Stimulated activated CD8-positive, alpha-beta memory T cell treated with anti-CD3 and anti-CD28 coated beads, Interleukin-12 subunit alpha, Interleukin-12 subunit beta, amount 100 ng/mL, for 24 hours (primary cell): Measurements from ENCODE around the gene CNBD2.
"Not testable (repeated sequence)": the region's sequence is repeated elsewhere in the genome, so short reads cannot be mapped to it uniquely, and the experiment has no call there.

Source experiments
- DNase-seq: peaks from one replicate; pipeline ENCODE4 v3.0.0-alpha.2; 2020; ENCODE audit errors: extremely low read depth

The CNBD2 gene

DNA sequence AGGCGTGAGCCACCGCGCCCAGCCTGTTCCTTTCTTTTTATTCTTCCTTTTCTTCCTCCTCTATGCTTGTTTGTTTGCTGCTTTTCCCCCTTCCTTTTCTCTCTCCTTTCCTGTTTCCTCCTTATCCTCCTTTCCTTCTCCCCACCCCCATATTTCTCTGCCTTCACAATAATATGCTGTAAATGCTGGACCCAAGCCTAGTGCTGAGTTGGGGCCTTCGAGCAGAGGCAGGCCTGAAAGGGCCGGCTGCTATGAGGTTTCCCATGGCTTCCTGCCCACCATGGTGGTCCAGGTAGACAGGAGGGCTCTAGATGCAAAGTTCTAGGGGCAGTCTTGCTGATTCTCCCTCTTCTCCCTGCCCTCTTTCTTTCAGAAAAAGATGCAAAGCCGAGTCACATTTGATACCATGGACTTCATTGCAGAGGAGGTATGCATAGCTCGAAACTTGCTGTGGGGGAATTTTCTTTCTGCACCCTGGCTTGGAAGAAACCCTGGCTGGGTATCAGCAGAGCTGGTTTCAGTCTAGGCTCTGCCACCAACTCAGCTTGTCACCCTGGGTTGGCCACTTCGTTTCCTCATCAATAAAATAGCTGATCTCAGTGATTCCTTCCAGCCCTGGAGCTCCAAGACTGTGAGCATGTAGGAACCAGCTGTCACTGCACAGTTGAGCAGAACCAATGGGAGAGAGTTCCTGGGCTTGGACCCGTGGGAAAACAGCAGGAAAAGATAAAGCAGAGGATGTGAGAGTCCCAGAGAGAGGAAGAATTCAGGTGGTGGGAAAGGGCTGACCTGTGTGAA, 7.4 kb downstream of the CNBD2 start:
- no peak for DNase-seq

DNA sequence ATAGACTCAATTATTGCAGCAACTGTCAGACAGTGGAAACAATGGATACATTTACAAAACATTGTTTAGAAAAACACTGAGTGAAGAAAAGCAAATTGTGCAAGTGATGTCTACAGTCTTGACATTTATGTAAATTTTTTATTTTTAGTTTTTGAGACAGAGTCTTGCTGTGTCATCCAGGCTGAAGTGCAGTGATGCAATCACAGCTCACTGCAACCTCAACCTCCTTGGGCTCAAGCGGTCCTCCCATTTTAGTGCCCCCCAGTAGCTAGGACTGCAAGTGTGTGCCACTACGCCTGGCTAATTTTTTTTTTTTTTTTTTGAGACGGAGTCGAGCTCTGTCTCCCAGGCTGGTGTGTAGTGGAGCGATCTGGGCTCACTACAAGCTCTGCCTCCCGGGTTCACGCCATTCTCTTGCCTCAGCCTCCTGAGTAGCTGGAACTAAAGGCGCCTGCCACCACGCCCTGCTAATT, 9.7 kb downstream of the CNBD2 start:
- no peak for DNase-seq

DNA sequence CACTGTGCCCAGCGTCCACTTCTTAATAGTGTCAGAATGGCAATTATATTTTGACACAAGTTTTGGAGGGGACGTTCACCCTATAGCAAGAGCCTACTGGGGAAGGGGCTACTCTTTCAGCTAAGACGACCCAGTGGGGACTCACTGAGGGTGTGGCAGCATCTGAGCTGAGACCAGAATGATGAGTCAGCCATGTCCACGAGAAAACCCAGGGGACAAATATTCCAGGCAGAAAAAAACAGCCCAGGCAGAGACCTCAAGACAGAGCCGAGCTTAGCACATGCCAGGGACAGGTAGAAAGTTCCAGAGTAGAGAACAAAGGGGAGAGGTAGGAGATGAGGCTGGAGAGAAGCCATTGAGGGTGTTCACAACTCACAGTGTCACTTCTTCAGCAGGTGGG, 11.2 kb downstream of the CNBD2 start:
- DNase-seq = no peak

DNA sequence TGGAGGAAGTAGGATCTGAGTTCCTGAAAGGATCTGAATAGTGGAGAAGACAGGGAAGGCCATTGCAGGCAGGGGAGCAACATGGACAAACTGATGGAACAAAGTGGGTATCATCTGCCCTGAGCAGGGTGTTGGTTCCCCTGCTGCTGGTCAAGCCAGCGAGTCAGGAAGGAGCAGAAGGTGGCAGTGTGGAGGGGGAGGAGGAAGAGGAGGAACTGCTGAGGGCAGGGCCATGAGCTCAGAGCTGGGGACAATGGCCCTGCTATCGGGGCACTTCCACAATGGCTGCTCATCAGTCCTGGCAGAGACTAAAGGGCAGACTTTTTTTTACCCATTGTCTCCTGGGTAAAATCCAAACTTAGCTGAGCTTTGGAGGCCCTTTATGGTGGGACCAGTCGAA, 13.6 kb downstream of the CNBD2 start:
- no peak for DNase-seq

DNA sequence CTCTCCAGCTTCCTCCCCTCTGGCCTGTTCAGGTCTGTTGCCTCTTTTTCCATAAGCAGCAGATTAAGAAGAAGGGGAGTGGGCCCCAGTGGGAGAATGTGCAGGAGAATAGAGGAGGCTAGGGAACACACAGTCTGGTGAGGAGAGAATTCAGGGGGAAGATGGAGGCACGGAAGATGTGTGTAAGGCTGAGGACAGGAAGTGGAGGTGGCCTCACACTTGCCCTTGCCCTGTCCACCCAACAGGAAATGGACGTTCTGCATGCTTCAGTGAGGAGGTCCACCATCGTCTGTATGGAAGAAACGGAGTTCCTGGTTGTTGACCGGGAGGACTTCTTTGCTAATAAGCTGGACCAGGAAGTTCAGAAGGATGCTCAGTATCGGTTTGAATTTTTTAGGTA, 16.0 kb downstream of the CNBD2 start:
- DNase-seq = no peak

DNA sequence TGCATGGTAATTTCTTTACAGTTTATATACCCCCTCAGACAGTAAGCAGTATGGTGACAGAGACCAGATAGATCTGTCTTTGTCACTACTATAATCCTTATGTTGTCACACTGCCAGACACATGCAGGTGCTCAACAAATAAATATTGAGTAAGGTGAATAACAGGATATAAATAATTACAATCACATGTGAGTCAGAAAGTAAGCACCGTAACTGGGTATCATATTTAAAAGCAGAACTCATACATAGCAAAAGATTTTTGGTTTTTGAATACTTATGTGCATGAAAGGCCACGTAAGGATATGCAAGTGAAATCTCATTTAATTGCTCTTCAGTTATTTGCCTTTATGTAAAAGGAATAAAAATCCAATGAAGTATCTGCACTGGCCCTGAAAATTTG, 17.4 kb downstream of the CNBD2 start:
- no peak for DNase-seq

DNA sequence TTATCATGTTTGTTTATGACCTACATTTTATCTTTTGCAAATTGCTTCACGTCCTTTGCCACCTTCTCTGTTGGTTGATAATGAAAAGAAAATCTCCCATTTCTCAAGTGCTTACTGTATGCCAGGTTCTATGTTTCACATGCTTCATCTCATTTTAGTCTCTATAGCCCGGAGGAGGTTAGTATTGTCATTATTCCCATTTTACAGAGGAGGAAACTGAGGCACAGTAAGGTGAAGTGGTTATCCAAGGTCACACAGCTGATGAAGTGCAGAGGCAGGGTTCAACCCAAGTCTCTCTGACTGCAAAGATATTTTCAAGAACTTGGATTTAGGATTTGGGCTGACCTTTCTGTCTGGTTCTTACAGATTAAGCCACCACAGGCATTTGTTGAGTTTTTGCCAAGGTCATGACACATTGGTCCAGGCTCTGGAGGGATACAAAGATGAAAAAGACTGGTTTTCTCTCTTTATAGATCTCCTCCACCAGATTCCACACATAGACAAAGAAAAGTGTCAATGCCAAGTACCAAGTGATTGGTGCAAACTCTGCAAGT, 20.6 kb downstream of the CNBD2 start:
- DNase-seq = no peak

DNA sequence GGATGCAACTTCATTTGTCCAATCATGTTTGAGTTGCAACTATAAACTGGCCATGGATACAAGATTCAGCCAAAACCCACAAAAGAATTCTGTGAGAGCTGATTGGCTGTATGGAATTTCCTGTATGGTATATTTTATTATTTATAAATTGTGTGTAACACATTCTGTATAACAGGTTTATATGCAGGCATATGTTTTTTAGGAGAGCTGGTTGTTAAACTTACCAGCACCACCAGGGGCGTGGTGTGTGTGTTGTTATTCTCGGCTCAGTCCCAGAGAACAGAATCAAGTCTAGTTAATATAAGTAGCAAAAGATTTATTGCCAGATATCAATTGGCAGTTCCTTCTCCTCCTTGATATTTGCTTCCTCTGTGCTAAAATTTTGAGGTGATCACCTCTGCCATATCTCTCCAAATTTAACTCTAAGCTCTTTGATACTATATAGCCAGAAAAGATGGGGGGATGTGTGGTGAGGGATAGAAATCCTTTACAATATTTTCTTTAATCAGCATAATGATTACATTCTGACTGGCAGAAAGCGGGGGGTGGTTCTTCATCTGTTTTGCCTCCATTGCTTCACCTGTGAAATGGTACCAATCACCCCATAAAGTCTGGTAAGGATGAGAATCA, 22.9 kb downstream of the CNBD2 start:
- DNase-seq = no peak

DNA sequence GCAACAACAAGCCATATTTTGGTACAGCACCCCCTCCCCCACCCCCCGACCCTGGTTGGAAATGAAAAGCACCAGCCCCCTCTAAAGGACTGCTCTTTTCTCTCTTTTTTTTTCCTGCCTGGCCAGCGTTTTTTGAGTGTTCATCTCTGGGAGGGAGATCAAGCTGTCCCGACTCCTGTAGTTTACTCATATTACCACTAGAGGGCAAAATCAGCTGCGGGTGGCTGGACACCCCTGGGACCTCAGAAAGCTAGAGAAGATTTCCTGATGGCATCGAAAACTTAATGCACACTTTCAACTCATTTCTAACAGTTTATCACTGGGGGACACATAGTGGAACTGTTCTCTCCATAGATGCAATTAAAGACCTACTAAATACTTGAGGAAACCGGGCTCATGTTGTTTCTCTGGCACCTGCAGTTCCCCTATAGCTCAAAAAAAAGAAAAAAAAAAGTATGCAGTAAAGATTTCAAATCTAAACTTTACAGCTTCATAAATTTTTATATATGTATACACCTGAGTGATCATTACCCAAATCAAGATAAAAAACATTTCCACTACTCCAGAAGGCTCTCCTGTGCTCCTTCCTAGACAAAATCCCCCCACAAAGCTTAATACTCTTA, 24.4 kb downstream of the CNBD2 start:
- DNase-seq = no peak

DNA sequence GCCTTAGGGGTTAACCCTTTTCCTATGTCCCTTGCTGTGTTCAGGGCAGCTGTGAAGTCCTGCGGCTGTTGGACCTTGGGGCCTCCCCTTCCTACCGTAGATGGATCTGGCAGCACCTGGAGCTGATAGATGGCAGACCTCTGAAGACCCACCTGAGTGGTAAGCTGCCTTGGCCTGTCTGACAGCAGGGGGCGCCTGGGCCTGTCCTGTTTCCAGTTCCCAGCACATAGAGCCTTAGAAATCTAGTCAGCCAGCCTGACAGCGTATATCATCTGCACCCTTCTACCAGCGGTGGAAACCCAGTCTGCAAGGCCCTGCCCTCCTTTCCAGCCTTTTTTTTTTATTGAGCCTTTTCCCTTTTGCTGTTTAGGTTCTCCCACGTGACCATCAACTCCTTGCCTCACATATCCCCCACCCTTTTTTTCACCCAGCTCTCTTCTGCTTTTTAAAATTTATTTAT, 26.6 kb downstream of the CNBD2 start:
- peak; percentile 45 for DNase-seq

DNA sequence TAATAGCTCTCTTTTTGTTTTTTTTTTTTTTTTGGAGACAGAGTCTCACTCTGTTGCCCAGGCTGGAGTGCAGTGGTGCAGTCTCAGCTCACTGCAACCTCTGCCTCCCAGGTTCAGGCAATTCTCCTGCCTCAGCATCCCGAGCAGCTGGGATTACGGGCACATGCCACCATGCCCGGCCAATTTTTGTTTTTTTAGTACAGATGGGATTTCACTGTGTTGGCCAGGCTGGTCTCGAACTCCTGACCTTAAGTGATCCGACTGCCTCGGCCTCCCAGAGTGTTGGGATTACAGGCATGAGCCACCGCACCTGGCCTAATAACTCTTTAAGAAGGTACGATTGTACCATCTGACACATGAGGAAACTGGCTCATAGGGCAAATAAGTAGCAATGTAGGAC, 28.1 kb downstream of the CNBD2 start:
- DNase-seq = not testable (repeated sequence)

DNA sequence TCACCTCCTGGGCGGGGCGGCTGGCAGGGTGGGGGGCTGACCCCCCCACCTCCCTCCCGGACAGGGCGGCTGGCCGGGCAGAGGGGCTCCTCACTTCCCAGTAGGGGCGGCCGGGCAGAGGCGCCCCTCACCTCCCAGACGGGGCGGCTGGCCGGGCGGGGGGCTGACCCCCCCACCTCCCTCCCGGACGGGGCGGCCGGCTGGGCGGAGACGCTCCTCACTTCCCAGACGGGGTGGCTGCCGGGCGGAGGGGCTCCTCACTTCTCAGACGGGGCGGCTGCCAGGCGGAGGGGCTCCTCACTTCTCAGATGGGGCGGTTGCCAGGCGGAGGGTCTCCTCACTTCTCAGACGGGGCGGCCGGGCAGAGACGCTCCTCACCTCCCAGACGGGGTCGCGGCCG, 32.9 kb downstream of the CNBD2 start:
- DNase-seq = not testable (repeated sequence)

DNA sequence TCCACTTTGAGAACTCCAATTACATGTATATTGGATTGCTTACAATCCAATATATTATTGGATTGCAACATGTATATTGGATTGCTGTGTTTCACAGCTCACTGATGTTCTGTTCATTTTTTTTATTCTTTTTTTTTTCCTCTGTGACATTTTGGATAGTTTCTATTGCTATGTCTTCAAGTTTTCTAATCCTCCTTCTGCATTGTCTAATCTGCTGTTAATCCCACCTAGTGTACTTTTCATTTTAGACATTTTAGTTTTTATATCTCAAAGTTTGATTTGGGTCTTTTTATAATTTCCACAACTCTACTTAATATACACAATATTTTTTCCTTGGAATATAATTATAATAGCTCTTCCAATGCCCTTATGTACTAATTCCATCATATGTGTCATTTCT, 34.5 kb downstream of the CNBD2 start:
- no peak for DNase-seq

DNA sequence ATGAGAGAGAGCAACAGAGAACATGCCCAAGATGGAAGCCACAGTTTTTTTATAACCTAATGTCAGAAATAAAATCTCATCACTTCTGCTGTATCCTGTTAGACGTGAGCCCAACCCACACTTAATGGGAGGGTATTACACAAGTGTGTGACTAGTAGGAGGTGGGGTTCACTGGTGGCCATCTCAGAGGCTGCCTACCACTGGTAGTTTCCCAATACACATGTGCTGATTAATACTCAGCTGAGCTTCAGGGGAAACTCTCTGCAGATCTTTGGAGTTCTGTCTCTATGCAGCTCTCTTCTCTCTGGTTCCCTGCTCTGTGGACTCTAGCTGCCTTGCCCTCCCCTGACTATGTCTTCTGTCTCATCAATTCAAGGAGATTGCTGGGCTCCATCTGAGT, 35.7 kb downstream of the CNBD2 start:
- no peak for DNase-seq

DNA sequence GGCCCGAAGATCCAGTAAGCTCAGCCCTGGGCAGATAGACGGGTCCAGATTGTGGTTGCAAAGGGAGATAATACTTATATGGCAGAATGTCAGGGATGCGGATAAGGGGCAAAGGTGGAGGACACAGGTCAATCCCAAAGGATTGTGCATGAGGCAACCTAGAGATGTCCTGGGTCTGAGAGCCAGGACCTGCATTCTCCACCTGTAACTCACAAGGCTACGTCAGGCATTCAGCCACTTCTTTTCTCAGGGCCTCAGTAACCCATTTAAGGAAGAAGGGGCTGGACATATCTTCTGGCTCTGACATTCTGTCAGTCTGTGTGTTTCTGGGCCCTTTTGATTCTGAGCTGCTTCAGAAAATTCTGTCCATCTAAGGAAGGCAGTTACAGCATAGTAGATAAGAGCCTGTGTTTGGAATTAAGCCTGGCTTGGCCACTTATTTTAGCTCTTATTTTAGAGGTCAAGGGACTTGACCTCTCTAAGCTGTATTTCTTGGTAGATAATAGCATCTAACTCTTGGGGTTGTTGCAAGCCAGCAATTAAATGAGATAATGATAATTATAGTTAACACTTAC, 40.2 kb downstream of the CNBD2 start:
- DNase-seq = no peak

DNA sequence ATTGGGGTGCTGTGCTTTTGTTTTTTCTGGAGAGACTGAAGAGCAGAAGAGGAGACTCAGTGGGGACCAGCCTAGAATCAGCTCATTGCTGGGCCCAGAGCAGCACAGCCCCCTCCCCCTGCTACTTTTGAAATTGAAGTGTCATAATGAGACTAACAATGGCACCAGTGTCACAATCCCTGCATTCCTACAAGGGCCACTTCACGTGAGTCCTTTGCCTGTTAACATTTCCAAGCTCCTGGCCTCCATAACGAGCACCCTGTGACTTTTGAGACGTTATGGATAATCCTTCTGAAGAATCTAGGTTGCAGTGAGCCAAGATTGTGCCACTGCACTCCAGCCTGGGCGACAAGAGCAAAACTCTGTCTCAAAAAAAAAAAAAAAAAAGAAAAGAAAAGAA, 41.7 kb downstream of the CNBD2 start:
- no peak for DNase-seq

DNA sequence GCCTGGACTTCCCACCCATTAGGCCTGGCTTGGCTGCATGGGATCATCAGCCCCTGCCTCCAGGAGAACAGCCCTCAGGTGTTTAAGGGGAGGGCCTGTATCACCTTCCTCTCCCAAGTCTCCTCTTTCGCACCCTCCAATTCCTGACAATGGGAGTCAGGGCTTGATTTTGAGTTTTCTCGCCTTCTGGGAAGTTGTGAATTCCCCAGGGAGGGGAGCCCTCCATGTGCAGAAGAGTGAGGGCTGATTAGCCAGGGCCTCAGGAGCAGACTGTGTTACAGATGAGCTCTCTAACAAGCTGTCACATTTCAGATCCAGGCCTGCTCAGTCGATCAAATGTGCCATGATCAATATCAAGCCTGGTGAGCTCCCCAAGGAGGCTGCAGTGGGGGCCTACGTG, 42.4 kb downstream of the CNBD2 start:
- no peak for DNase-seq

DNA sequence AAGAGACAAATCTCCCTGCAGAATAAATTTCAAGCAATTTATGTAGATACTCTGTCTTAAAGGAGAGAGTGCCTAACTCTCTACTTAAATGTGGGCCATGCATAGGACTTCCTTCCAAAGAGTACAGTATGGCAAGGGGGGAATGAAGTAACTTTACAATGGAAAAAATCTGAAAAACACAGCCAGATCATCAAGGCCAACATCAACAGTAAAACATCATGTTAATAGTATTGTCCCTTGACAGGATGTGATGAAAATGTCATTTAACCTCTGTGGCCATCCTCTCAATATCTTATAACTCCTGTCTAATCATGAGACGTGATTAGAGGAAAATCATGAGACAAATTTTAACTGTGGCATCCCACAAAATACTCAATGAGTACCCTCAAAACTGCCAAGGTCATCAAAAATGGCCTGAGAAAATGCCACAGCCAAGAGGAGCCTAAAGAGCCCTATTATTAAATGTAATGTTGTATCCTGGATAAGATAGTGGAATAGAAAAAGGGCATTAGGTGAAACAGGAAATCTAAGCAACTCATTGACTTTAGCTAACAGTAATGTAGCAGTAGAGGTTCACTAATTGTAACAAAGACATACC, 47.5 kb downstream of the CNBD2 start:
- no peak for DNase-seq

DNA sequence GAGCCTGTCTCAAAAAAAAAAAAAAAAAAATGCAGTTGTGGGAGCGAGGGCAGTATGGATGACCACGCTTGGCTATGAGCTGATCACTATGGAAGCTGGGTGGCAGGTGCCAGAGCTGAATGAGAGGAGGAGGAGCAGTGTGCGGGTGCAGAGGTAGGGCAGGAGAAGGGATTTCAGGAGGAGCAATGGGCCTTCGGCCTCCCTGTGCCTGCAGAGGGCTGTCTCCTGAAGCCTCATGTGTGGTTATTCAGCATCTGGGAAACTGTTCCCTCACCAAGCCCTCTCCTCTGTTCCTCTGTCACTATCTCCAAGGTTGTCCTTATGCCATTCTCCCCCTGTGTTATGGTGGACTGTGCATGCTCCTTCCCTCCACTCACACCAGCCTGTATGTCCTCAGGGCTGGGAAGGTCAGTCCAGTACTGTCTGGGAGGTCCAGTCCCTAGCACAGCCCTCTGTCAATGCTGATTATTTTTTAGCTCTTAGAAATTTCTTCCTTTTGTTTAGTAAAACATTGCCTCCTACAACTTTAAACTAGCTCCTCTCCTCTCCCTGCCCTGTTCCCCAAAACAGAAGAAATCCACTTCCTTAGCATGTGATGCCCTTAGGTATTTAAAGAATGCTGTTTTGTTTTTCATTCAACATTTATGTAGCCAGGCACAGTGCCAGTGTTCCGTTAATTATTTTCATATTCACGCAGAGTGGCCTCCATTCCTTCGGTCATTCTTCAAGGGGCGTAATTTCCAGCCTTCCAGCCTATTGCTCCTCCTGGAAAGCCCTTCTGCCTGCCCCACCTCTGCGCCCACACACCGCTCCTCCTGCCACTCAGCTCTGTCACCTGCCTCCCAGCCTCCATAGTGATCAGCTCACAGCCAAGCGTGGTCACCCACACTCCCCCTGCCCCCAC, 48.9 kb downstream of the CNBD2 start:
- no peak for DNase-seq

DNA sequence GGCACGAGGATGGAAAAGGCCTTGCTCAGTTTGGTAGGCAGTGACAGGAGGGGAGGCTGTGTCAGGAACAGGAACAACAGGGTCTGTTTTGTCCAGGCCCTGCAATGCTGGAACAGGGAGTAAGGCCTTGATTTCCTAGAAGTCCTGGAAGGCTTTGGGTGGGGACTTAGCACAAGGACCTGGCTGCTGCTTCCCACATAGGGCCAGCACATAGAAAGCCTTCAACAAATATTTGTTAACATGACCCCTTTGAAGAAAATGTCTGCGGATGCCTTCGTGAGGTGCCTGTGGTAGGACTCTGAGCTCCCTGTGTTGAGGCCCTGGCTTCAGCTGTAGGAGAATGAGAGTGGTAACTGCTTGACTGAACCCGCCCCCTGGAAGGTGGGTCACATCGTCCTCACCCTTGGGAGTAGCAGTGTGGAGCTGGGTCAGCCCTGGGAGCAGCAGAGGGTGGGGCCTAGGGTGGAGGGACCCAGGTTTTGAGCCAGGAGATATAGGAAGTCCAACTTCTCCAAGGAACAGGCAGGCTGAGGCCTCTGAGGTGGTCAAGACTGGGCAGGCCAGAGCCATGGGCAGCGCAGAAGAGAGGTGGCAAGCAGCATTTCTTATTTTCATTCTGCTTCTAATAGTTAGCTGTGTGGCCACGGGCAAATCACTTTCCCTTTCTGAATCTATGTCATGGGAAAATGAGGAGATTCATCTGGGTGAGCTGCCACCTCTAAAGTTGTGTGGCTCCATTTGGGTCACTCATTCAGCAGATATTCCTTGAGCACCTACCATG, 50.0 kb downstream of the CNBD2 start:
- no peak for DNase-seq
